G401 (cell line): Measurements from ENCODE around the gene SLK. TPM values are rescaled to one million over a fixed set of nuclear protein-coding genes. Genes with fewer than 3 reads are reported as not detected.

Experiments used
- DNase-seq: peaks from one replicate; pipeline ENCODE4 v3.0.0-alpha.2; 2015; ENCODE audit warnings: low spot score
- in situ Hi-C: cut with HindIII; loops from 2 replicates; pipeline ENCODE4 v1.10.0; 2016; ENCODE audit warnings: low sequenced_read_pairs, mixed read lengths
- total RNA-seq: library from RNA; depleted of rRNA; stranded (reverse); fragments of >200 nt; shearing (Covaris generic); gene quantifications from 2 replicates; pipeline ENCODE4 v1.2.3, GENCODE V29; 2014

Gene SLK
- total RNA-seq, 1 experiment from 2014 or later: 33.2 TPM

- in situ Hi-C loops: no loop called here
- DNase-seq: no peak
Observed at GRCh38 chr10:103934308-103934707, 32.6 kb upstream of the SLK start.

GRCh38 chr10:103936022-103936421, 30.9 kb upstream of the SLK start:
- peak; percentile 77 for DNase-seq
- in situ Hi-C loops: no loop called here

GRCh38 chr10:103939522-103939921, 27.4 kb upstream of the SLK start:
- DNase-seq: no peak
- in situ Hi-C loops: no loop called here

- in situ Hi-C loops: no loop called here
- no peak for DNase-seq
Observed at GRCh38 chr10:103941801-103942200, 25.1 kb upstream of the SLK start.

GRCh38 chr10:103942866-103943265, 24.1 kb upstream of the SLK start:
- DNase-seq: no peak
- in situ Hi-C loops: no loop called here

GRCh38 chr10:103947799-103948516, 19.0 kb upstream of the SLK start:
- DNase-seq: no peak
- in situ Hi-C loops: no loop called here

GRCh38 chr10:103949728-103950127, 17.2 kb upstream of the SLK start:
- in situ Hi-C loops: no loop called here
- no peak for DNase-seq

- in situ Hi-C loops: no loop called here
- no peak for DNase-seq
Observed at GRCh38 chr10:103951183-103951582, 15.8 kb upstream of the SLK start.

- in situ Hi-C loops: no loop called here
- DNase-seq: no peak
Observed at GRCh38 chr10:103951942-103952341, 15.0 kb upstream of the SLK start.

- no peak for DNase-seq
- in situ Hi-C loops: no loop called here
Observed at GRCh38 chr10:103954543-103954942, 12.4 kb upstream of the SLK start.

GRCh38 chr10:103958996-103959395, 7.9 kb upstream of the SLK start:
- in situ Hi-C loops: no loop called here

GRCh38 chr10:103960103-103960502, 6.8 kb upstream of the SLK start:
- in situ Hi-C loops: no loop called here
- DNase-seq: no peak

More at GRCh38 chr10:103958996-103959395, 7.9 kb upstream of the SLK start:
- no peak for DNase-seq

GRCh38 chr10:103967448-103968071, 620 bp downstream of the SLK start:
- in situ Hi-C loops: no loop called here
- DNase-seq: no peak

GRCh38 chr10:103968441-103969391, 1.8 kb downstream of the SLK start:
- in situ Hi-C loops: no loop called here

GRCh38 chr10:103969436-103969835, 2.5 kb downstream of the SLK start:
- DNase-seq: no peak
- in situ Hi-C loops: no loop called here

More at GRCh38 chr10:103968441-103969391, 1.8 kb downstream of the SLK start:
- no peak for DNase-seq

- DNase-seq: no peak
Observed at GRCh38 chr10:103969857-103970627, 3.1 kb downstream of the SLK start.

GRCh38 chr10:103975169-103975568, 8.2 kb downstream of the SLK start:
- DNase-seq: no peak
- in situ Hi-C loops: no loop called here

More at GRCh38 chr10:103969857-103970627, 3.1 kb downstream of the SLK start:
- in situ Hi-C loops: loop anchor here (5.0 kb wide), 1 partner anchor 42 kb away; no protein-coding TSS in a partner anchor

- in situ Hi-C loops: no loop called here
- DNase-seq: no peak
Observed at GRCh38 chr10:103977204-103977603, 10.3 kb downstream of the SLK start.

- in situ Hi-C loops: no loop called here
- no peak for DNase-seq
Observed at GRCh38 chr10:103979530-103979929, 12.6 kb downstream of the SLK start.
